ENCODE results near the gene LAPTM4A.

The LAPTM4A gene

GRCh38 chr2:20051532-20052228 is at the start of gene LAPTM4A:
Gene LAPTM4A (minus strand): TSS chr2:20051628. CDS start chr2:20051520, 108 bp downstream.
- DNase-seq (ENCODE audit: low spot score): peak; percentile 98
- Mint-ChIP-seq H3K27me3 (ENCODE audit: low read depth) (peaks cover 20% of the 10 kb centered on the region), H3K27ac (no peak within 1 kb of the TSS), H3K4me3 (no peak within 1 kb of the TSS), H3K4me1 (ENCODE audit: low read depth) (peaks cover 20% of the 10 kb centered on the region), H3K36me3 (ENCODE audit: low read depth) (no peaks in the 10 kb centered on the region), H3K9me3 (no peaks in the 10 kb centered on the region)

GRCh38 chr2:20100711-20101110 is 49.3 kb upstream of the LAPTM4A start:
- Mint-ChIP-seq H3K9me3 (peaks cover 12% of the 10 kb centered on the region), H3K4me1 (ENCODE audit: low read depth) (peaks cover 2% of the 10 kb centered on the region), H3K4me3 (no peak overlapping the region), H3K27ac (no peak overlapping the region), H3K36me3 (ENCODE audit: low read depth) (no peaks in the 10 kb centered on the region), H3K27me3 (ENCODE audit: low read depth) (peaks cover 4% of the 10 kb centered on the region)
- DNase-seq (ENCODE audit: low spot score): no peak

GRCh38 chr2:20099780-20100179 is 48.4 kb upstream of the LAPTM4A start:
- Mint-ChIP-seq H3K27me3 (ENCODE audit: low read depth) (peaks cover 4% of the 10 kb centered on the region), H3K27ac (no peak overlapping the region), H3K36me3 (ENCODE audit: low read depth) (no peaks in the 10 kb centered on the region), H3K9me3 (peaks cover 12% of the 10 kb centered on the region), H3K4me1 (ENCODE audit: low read depth) (peaks cover 2% of the 10 kb centered on the region), H3K4me3 (no peak overlapping the region)
- DNase-seq (ENCODE audit: low spot score): no peak

GRCh38 chr2:20097889-20098714 is 46.7 kb upstream of the LAPTM4A start:
- Mint-ChIP-seq H3K9me3 (peaks cover 12% of the 10 kb centered on the region), H3K4me3 (no peak overlapping the region), H3K36me3 (ENCODE audit: low read depth) (no peaks in the 10 kb centered on the region), H3K27ac (no peak overlapping the region), H3K4me1 (ENCODE audit: low read depth) (peaks cover 2% of the 10 kb centered on the region), H3K27me3 (ENCODE audit: low read depth) (peaks cover 4% of the 10 kb centered on the region)
- peak; percentile 62 for DNase-seq (ENCODE audit: low spot score)

GRCh38 chr2:20095469-20095868 is 44.0 kb upstream of the LAPTM4A start:
- no peaks in the 10 kb centered on the region for H3K9me3 Mint-ChIP-seq
- no peaks in the 10 kb centered on the region for H3K36me3 Mint-ChIP-seq (ENCODE audit: low read depth)
- no peak for DNase-seq (ENCODE audit: low spot score)
- no peak overlapping the region for H3K27ac Mint-ChIP-seq
- peaks cover 2% of the 10 kb centered on the region for H3K4me1 Mint-ChIP-seq (ENCODE audit: low read depth)
- no peak overlapping the region for H3K4me3 Mint-ChIP-seq
- H3K27me3 Mint-ChIP-seq (ENCODE audit: low read depth): no peaks in the 10 kb centered on the region

- Mint-ChIP-seq H3K27me3 (ENCODE audit: low read depth) (no peaks in the 10 kb centered on the region), H3K9me3 (no peaks in the 10 kb centered on the region), H3K4me1 (ENCODE audit: low read depth) (peaks cover 2% of the 10 kb centered on the region), H3K36me3 (ENCODE audit: low read depth) (no peaks in the 10 kb centered on the region), H3K27ac (no peak overlapping the region), H3K4me3 (no peak overlapping the region)
- DNase-seq (ENCODE audit: low spot score): no peak
These were observed 43.5 kb upstream of the LAPTM4A start for GRCh38 chr2:20094955-20095354.

GRCh38 chr2:20094142-20094755 is 42.8 kb upstream of the LAPTM4A start:
- Mint-ChIP-seq H3K36me3 (ENCODE audit: low read depth) (no peaks in the 10 kb centered on the region), H3K27me3 (ENCODE audit: low read depth) (no peaks in the 10 kb centered on the region), H3K4me1 (ENCODE audit: low read depth) (peaks cover 2% of the 10 kb centered on the region), H3K27ac (no peak overlapping the region), H3K9me3 (no peaks in the 10 kb centered on the region), H3K4me3 (no peak overlapping the region)
- no peak for DNase-seq (ENCODE audit: low spot score)

- H3K36me3 Mint-ChIP-seq (ENCODE audit: low read depth): no peaks in the 10 kb centered on the region
- no peaks in the 10 kb centered on the region for H3K9me3 Mint-ChIP-seq
- H3K27me3 Mint-ChIP-seq (ENCODE audit: low read depth): no peaks in the 10 kb centered on the region
- no peak overlapping the region for H3K4me3 Mint-ChIP-seq
- H3K4me1 Mint-ChIP-seq (ENCODE audit: low read depth): peaks cover 2% of the 10 kb centered on the region
- no peak overlapping the region for H3K27ac Mint-ChIP-seq
- DNase-seq (ENCODE audit: low spot score): no peak
These were observed 42.1 kb upstream of the LAPTM4A start for GRCh38 chr2:20093263-20094141.

GRCh38 chr2:20092901-20093235 is 41.4 kb upstream of the LAPTM4A start:
- DNase-seq (ENCODE audit: low spot score): no peak
- Mint-ChIP-seq H3K27ac (no peak overlapping the region), H3K4me1 (ENCODE audit: low read depth) (peaks cover under 1% of the 10 kb centered on the region), H3K4me3 (no peak overlapping the region), H3K27me3 (ENCODE audit: low read depth) (no peaks in the 10 kb centered on the region), H3K36me3 (ENCODE audit: low read depth) (no peaks in the 10 kb centered on the region), H3K9me3 (no peaks in the 10 kb centered on the region)

GRCh38 chr2:20092226-20092900 is 40.9 kb upstream of the LAPTM4A start:
- Mint-ChIP-seq H3K4me3 (no peak overlapping the region), H3K27ac (no peak overlapping the region), H3K9me3 (no peaks in the 10 kb centered on the region), H3K36me3 (ENCODE audit: low read depth) (no peaks in the 10 kb centered on the region), H3K4me1 (ENCODE audit: low read depth) (no peaks in the 10 kb centered on the region), H3K27me3 (ENCODE audit: low read depth) (no peaks in the 10 kb centered on the region)
- DNase-seq (ENCODE audit: low spot score): no peak

GRCh38 chr2:20091305-20091991 is 40.0 kb upstream of the LAPTM4A start:
- H3K36me3 Mint-ChIP-seq (ENCODE audit: low read depth): no peaks in the 10 kb centered on the region
- no peaks in the 10 kb centered on the region for H3K9me3 Mint-ChIP-seq
- no peaks in the 10 kb centered on the region for H3K27me3 Mint-ChIP-seq (ENCODE audit: low read depth)
- H3K4me3 Mint-ChIP-seq: no peak overlapping the region
- H3K27ac Mint-ChIP-seq: no peak overlapping the region
- H3K4me1 Mint-ChIP-seq (ENCODE audit: low read depth): no peaks in the 10 kb centered on the region
- no peak for DNase-seq (ENCODE audit: low spot score)

GRCh38 chr2:20089715-20090464 is 38.5 kb upstream of the LAPTM4A start:
- no peaks in the 10 kb centered on the region for H3K36me3 Mint-ChIP-seq (ENCODE audit: low read depth)
- H3K4me3 Mint-ChIP-seq: no peak overlapping the region

More at GRCh38 chr2:20089715-20090464, 38.5 kb upstream of the LAPTM4A start:
- Mint-ChIP-seq H3K27ac (no peak overlapping the region), H3K27me3 (ENCODE audit: low read depth) (no peaks in the 10 kb centered on the region), H3K9me3 (no peaks in the 10 kb centered on the region), H3K4me1 (ENCODE audit: low read depth) (no peaks in the 10 kb centered on the region)
- DNase-seq (ENCODE audit: low spot score): no peak

Data from T-helper 2 cell treated with Interferon-gamma antibody and Interleukin-4, amounts not matched to agents 5 μg/mL and 100 μg/mL, for 36 hours (primary cell).